NCI-H1417 treated with DMSO at 0.1 percent for 48 hours (cell line): Measurements from ENCODE around the gene SNAPC1.
"Not testable (repeated sequence)": the region's sequence is repeated elsewhere in the genome, so short reads cannot be mapped to it uniquely, and the experiment has no call there.

Experiments
- DNase-seq: peaks from one replicate; lab custom pipeline; 2025; lab: John Stamatoyannopoulos, UW

Gene SNAPC1

GRCh38 chr14:61750708-61751474 is 11.3 kb upstream of the SNAPC1 start:
- no peak for DNase-seq

- no peak for DNase-seq
Observed at GRCh38 chr14:61751475-61751989, 10.7 kb upstream of the SNAPC1 start.

- no peak for DNase-seq
Observed at GRCh38 chr14:61752626-61753025, 9.6 kb upstream of the SNAPC1 start.

GRCh38 chr14:61753631-61754030 is 8.6 kb upstream of the SNAPC1 start:
- DNase-seq, result no peak

- DNase-seq, result no peak
Observed at GRCh38 chr14:61754627-61755381, 7.4 kb upstream of the SNAPC1 start.

- DNase-seq, result not testable (repeated sequence)
Observed at GRCh38 chr14:61755382-61755742, 6.9 kb upstream of the SNAPC1 start.

GRCh38 chr14:61756135-61756534 is 6.1 kb upstream of the SNAPC1 start:
- no peak for DNase-seq

GRCh38 chr14:61759878-61760277 is 2.3 kb upstream of the SNAPC1 start:
- DNase-seq, result no peak

- DNase-seq, result no peak
Observed at GRCh38 chr14:61761557-61761956, 663 bp upstream of the SNAPC1 start.

- DNase-seq, result no peak
Observed at GRCh38 chr14:61764342-61765122, 2.3 kb downstream of the SNAPC1 start.

- DNase-seq, result no peak
Observed at GRCh38 chr14:61765225-61765943, 3.2 kb downstream of the SNAPC1 start.

GRCh38 chr14:61766151-61766550 is 3.9 kb downstream of the SNAPC1 start:
- no peak for DNase-seq

GRCh38 chr14:61768240-61768639 is 6.0 kb downstream of the SNAPC1 start:
- no peak for DNase-seq

GRCh38 chr14:61769893-61770292 is 7.7 kb downstream of the SNAPC1 start:
- DNase-seq, result no peak

GRCh38 chr14:61774861-61775260 is 12.6 kb downstream of the SNAPC1 start:
- no peak for DNase-seq

- no peak for DNase-seq
Observed at GRCh38 chr14:61780125-61780524, 17.9 kb downstream of the SNAPC1 start.

GRCh38 chr14:61797309-61797708 is 35.1 kb downstream of the SNAPC1 start:
- no peak for DNase-seq

- DNase-seq, result no peak
Observed at GRCh38 chr14:61802010-61802568, 39.9 kb downstream of the SNAPC1 start.

- no peak for DNase-seq
Observed at GRCh38 chr14:61803755-61804154, 41.5 kb downstream of the SNAPC1 start.

GRCh38 chr14:61805451-61805850 is 43.2 kb downstream of the SNAPC1 start:
- no peak for DNase-seq

GRCh38 chr14:61811882-61812346 is 49.7 kb downstream of the SNAPC1 start:
- no peak for DNase-seq
